Measurements from ENCODE around the gene LTB.

GRCh38 chr6:31544676-31545075 is 37.5 kb downstream of the LTB start:
- no peak for TF ChIP-seq ZBTB2 (CRISPR knock-in tag; IDR thresholded peaks at IDR 0.05; ENCODE audit: low read depth)
- TF ChIP-seq ZNF710 (CRISPR knock-in tag; IDR thresholded peaks at IDR 0.05; ENCODE audit: borderline replicate concordance) = no peak
